GM12875 (cell line): ENCODE results near the gene YKT6.

Source experiments
- H3K4me3 ChIP-seq: one replicate; pipeline ENCODE4 v1.5.1; 2011; ENCODE audit warnings: low read depth, low read length, control low read depth
- CTCF ChIP-seq: IDR thresholded peaks from 2 replicates; pipeline ENCODE4 v1.5.1; 2011; ENCODE audit warnings: low read depth, mild to moderate bottlenecking, control low read depth, inconsistent platforms, low read length, moderate library complexity, borderline replicate concordance; ENCODE audit not compliant: insufficient read depth

YKT6 gene

DNA sequence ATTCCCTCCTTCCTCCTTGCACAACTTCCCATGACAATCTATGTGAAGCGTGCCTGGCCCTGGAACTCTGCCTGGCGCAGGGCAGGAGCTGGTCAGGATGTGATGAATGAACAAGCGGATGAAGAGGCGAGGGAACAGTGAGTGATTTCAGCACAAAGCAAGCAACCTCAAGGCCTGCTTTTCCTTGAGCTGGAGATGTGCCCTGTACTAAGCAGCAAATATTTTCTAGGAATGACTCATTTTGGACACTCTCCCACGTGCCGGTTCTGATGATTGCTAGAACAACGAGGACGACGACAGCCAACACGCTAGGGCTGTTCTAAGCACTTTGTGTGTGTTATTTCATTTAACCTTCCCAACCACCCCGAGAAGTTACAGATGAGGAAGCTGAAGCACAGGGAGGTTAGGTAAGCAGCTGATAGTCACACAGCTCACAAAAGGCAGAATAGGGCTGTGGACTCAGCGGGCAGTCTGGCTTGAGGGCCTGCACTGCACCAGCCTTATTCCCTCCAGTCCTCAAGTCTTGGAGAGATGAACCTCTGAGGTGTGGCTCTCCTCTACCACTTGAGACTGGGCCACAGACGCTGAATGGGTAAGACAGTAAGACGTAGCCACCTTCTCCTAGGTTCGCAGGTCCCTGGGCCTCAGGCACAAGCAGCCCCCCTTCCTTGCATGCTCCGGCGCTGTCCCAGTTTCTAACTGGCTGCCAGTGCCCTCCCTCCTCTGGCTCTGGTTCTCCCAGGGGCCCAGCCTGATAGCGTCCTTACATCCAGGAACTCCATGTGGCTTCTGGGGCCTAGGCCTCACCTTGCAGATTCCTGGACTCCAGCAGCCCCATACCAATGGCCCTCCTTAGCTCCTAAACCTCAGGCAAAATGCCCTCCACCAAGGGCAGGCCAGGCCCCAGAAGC lies 59.0 kb downstream of the YKT6 start:
- no peak for TF ChIP-seq CTCF
- no peak overlapping the region for H3K4me3 ChIP-seq

DNA sequence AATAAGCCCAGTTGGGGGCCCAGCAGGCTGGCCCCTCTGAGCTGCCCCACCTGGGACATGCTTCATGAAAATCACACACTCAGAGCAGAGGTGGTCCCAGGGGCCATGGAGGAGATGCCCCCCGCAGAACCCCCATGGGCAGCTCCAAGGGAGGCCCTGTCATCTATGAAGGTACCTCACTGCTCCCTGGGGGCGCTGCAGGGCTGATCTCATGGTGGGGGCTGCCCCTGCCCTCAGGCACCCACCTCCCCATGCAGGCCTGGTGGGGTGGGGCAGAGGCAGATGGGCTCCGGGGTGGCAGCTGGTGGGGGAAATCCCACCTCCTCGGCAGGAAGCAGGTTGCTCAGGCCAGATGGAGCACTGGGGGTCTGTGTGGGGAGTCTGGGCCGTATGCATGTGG lies 60.5 kb downstream of the YKT6 start:
- no peak for TF ChIP-seq CTCF
- H3K4me3 ChIP-seq = no peak overlapping the region

DNA sequence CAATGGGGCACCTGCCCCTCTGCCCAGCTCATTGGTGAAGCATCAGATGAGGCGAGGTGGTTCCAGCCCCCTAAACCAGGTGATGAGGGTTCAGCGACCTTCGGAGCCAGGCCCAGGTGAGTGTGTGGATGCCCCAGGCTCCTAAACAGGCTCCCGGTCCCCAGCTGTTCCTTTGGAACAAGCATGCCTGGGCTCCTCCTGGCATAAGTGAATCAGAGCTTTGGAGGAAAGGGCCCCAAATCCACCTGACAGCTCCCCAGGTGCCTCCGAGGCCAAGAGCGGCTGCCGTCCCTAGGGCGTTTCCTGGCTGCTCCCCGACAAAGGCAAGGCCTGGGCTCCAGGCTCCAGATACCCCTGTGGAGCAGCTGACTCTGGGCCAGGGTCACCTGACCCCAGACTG lies 61.3 kb downstream of the YKT6 start:
- no peak for TF ChIP-seq CTCF
- H3K4me3 ChIP-seq = no peak overlapping the region

DNA sequence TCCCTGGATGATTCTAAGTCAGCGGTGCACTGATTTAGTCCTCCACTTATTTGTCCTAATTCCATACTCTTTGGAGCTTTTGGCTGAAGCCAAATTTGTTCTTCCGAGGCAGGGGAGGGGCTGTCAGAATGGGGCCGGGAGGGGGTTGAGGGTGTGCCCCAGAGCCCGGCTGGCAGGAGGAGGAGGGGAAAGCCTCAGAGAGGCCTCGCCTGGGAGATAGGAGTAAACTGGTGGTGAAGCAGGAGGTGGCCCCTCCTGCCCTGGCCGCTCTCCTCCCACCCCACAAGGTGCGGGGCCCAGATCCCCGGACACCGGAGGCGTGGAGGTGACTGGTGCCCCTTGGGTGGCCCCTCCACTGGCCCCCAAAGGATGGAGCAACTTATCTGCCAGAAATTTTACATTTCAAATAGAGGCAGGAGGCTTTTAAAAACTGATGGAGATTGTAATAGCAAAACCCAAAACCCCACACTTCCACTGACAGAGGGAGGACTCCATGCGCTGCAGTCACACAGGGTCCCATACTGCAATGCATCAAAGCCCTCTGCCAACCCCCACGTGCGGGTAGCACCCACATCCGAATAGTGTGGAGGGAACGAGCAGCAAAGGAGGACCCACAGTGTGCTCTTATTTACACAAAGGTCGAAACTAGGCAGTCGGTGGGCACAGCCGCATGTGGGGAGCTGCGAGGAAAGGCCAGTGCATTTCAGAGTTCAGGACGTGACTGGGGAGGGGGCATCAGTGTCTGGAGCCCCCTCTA lies 62.7 kb downstream of the YKT6 start:
- H3K4me3 ChIP-seq = no peak overlapping the region
- TF ChIP-seq CTCF = no peak
